Measurements from ENCODE around the gene FAHD1.
"Not testable (repeated sequence)": the region's sequence is repeated elsewhere in the genome, so short reads cannot be mapped to it uniquely, and the experiment has no call there.

Gene FAHD1

DNA sequence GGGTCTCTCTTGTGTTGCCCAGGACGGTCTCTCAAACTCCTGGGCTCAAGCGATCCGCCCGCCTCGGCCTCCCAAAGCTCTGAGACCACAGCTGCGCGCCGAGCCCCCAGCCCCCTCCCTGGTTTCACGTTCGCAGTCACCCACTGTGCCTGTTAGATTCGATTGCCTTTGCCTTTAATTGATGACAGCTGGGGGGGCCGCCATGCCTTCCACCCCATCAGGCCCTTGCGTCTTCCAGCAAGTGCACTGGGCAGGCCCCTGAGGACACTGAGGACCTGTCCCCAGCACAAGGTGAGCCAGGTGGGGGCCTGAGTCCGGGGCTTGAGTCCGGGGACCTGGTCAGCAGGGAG, 36.8 kb upstream of the FAHD1 start:
- DNase-seq: no peak

DNA sequence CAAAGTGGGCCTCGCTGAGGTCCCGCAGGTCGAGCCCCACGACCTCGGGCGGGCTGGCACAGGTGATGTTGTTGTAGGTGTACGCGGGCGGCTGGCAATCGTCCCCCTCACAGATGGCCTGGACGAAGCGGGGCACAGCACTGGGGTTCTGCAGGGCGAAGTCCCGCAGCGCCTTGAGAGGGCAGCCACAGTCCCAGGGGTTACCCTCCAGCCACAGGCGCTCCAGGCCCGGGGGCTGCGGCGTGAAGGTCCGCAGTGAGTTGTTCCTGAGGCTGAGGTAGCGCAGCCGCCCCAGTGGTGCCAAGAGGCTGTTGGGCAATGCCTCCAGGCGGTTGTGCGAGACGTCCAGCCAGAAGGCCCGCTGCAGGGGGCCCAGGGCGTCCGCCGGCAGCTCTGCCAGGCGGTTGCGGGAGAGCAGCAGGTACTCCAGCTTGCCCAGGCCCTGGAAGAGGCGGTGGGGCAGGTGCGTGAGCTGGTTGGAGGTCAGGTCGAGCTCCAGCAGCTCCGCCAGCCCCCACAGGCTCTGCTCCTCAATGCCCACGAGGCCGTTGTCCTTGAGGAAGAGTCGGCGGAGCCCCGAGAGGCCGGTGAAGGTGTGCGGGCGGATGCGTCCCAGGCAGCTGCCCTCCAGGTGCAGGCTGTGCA, 36.3 kb upstream of the FAHD1 start:
- no peak for DNase-seq

DNA sequence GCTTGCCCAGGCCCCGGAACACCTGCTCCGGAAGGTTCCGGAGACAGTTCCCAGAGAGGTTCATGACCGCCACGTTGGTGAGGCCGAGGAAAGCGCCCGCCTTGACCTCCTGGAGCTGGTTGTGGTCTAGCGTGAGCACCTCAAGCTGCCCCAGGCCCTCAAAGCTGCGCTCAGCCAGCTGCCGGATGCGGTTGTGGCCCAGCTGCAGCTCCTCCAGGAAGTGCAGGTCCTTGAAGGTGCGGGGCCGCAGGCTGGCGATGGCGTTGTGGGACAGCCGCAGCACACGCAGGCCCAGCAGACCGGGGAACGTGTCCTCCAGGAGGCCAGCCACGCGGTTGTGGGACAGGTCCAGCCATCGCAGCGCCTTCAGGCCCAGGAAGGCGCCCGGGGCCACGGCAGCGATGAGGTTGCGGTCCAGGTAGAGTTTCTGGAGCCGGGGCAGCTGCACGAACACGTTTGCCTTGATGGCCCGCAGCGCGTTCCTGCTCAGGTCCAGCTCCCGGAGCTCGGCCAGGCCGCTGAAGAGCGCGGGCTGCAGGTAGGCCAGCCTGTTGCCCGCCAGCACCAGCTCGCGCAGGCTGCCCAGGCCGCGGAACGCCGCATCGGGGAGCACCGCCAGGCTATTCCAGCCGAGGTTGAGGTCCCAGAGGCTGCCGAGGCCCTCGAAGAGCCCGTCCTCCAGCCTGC, 35.6 kb upstream of the FAHD1 start:
- DNase-seq: no peak

DNA sequence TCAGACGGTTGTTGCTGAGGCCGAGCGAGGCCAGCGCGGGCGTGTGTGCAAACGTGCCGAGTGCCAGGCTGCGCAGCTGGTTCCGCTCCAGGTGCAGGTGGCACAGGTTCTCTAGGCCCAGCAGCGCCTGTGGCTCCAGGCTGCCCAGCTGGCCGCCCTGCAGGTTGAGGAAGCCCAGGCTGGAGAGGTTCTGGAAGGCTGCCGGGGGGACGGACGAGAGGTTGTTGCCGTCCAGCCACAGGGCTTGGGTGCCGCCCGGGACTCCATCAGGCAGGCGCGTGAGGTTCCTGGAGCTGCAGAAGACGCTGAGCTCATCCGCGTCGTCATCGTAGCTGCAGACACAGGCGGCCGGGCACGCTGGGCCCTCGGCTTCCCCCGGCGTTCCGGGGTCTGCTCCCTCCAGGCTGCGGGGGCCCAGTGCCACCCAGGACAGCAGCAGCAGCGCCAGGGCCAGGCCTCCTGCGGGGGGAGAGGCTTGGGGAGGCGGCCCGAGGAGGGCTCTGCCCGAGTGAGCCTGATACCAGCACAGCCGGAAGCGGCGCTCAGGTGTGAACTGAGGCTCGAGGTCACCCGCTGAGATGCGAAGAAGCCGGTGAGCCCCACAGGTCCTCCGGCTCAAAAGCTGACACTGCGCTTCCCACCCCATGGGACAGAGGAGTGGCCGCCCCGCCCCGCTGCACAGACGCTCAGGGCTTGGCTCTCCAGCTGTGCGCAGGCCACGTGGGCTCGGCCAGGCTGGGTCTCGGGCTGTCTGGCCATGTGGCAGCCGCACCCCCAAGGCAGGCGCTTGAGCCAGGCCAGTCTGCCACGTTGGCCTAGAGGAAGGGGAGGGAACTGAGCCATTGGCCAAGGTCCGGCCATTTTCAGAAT, 34.8 kb upstream of the FAHD1 start:
- DNase-seq: no peak

DNA sequence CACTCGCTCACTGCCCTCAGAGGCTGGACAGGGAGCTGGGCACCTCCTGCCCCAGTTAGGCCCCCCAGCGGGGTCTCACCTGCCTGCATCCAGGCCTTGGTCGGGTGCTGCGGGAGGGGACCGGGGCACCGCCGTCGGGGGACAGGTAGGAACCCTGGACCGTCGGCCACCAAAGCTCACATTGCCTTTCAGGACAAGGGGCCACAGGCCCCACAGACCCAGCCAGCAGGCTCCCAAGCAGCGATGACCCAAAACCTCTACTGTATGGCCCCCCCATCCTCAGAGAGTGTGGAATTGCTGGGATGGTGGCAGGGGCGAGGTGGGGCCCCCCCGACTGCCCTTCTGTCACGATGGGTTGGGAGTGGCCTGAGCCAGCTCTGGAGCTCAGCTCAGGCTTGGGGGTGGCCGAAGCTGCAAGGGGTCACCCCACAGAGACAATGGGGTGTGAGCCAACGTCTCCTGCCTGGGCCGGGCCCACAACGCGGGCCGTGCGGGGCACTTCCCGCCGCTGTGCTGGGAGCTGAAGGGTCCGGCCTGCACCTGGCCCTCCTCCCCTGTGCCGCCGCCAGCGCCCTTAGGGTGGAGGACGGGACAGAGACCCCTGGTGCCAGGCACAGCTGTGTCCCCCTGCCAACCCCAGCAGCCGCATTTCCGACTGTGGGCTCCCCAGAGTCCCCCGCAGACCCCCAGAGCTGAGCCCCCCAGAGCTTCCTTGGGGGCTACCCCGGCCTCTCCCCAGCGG, 34.0 kb upstream of the FAHD1 start:
- no peak for DNase-seq

DNA sequence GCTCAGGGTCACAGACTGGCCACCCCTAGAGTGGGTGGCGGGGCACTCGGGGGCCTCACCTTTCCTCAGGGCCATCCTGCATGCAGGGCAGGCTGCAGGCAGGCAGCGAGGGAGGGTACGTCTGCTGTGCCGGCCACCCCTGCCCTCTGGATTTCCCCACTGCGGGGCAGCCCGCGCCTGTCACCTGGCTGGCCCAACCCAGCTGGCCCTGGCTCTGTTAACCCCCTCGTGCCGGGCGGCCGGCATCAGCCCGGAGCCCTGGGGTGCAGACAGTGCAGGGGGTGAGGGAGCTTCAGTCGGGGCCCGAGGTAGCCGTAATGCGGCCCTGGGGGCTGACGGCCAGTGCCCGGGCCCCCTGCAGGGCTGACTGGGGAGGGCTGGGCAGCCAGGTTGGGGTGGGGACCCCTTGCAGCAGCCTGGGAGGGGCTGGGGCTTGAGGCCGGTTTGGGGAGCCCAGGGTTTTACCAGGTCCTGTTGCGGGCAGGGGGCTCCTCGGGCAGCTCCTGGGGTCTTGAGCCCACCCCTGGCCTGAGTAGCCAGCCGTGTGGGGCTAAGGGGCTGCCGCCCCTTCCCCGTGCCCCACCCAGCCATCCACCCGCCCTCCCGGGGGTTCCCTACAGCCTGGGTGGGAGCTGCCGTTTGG, 33.3 kb upstream of the FAHD1 start, which contains the start of gene IGFALS:
TSS of gene IGFALS (minus strand) at position 128 of the 643 bp plus-strand sequence. CDS start at position 75, 53 bp downstream.
- peak; percentile 8 for DNase-seq

DNA sequence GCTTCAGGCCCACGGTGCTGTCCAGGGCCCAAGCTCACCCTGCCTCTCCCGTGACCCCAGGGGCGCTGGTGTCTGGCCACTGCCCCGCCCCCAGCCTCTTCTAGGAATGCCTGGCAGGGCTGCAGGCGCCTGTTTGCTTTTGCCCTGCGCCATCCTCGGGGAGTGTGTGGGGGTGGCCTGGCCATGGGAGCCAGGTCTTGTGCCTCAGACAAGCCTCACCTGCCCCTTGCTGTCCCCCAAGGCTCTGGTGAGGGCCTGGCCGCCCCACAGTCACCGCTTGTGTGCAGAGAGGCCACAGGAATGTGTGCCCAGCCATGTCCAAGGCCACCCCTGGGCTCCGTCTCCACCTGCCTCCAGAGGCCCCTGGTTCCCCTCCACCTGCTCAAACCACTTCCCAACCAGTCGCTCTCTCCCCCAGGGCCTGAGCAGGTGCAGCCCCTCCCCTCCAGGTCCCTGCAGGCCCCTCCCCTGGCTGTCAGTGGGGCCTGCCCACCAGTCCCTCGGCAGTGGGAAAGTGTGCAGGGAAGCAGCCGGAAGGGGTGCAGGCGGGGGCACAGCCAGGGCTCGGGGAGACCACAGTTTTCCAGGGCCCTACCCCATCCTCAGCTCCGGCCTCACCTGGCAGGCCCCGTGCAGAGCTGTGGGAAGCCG, 32.7 kb upstream of the FAHD1 start:
- peak; percentile 9 for DNase-seq

DNA sequence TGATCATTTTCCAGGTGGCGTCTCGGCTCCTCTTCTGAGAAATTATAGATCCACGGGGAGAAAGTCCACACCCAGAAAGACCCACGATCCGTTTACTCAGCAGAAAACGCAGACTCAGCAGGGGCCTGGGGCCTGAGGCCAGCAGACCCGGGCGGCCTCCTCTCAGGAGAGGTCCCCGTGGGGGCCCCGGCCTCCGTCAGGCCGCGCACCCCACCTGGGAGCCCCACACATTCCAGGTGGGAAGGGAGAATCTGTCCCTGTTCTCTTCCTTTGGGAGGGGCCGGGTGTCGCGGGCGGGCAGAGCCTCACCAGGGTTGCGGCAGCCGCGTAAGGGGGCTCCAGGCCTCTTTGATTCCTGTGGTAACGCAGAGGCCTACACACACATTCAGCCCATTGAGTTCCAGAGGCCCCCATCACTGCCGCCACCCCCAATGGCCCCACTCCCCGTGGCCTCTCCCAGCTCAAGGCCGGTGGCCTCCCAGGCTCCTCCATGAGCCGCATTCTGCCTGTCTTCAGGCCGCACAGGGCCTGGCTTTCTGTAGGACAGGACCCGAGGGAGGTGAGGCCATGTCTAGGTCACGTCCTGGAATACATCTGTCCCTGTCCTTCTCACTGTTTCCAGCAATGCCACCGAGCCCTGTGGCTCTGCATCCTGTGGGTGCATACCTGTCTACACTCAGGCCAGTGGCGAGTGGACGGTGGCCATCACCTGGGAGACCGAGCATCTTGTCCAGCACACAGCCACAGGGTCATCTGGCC, 31.9 kb upstream of the FAHD1 start:
- no peak for DNase-seq

DNA sequence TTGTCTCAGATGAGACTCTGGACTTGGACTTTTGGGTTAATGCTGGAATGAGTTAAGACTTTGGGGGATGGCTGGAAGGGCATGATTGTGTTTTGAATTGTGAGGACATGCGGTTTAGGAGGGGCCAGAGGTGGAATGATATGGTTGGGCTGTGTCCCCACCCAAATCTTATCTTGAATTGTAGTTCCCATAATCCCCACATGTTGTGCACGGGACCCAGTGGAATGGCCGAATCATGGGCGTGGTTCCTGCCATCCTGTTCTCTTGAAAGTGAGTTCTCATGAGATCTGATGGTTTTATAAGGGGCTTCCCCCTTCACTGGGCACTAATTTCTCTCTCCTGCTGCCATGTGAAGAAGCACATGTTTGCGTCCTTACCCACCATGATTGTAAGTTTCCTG, 27.7 kb upstream of the FAHD1 start:
- DNase-seq: not testable (repeated sequence)

DNA sequence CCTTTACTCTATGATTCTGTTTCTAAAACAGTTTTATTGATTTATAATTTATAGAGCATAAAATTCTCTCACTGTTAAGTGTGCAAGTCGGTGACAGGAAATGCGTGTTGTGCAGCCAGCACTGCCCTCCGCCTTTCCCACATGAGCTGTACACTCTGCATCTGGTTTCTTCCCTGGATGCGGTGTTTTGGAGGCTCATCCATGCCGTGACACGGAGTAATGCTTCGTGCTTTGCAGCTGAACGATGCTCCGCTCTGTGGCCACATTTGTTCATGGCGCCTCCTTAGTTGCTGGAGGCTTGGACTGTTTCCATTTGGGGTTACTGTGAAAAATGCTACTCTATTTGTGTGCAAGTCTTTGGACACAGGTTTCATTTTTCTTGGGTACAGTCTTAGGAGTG, 26.3 kb upstream of the FAHD1 start:
- DNase-seq: no peak

DNA sequence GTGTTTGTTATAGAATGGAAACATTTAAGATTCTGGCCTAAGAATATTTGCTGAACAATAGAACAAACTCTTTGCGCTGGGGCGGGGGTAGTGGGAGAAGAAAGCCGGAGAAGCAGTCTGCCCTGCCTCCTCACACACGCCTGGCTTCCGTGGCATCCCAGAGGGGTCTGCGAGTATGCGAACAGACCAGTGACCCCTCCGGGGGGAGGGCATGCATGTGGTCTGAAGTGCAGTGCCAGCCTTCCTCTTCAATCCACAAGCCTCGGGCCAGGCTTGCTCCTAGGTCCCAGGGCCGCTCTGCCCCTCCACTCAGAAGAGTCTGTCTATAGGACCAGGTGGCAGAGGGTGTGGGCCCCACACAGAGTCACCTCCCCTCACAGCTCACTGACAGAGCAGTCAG, 19.4 kb upstream of the FAHD1 start:
- no peak for DNase-seq

DNA sequence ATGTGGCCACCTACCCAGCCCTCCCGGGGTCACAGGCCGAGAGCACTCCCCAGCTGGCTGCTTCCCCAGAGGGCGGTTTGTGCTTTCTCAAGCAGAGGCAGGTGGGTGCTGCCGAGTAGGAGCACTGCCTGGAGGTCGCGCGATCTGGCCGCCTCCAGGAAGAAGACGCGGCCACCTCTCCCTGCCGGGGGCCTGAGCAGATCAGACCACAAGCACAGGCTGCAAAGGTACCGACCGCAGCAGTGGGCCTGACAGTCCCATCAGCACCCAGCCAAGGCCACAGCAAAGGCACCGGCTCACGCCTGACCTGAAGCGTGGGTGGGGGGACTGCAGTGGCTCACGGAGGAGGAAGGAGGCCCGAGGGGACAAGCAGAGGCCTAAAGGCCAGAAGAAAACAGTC, 18.3 kb upstream of the FAHD1 start:
- no peak for DNase-seq

DNA sequence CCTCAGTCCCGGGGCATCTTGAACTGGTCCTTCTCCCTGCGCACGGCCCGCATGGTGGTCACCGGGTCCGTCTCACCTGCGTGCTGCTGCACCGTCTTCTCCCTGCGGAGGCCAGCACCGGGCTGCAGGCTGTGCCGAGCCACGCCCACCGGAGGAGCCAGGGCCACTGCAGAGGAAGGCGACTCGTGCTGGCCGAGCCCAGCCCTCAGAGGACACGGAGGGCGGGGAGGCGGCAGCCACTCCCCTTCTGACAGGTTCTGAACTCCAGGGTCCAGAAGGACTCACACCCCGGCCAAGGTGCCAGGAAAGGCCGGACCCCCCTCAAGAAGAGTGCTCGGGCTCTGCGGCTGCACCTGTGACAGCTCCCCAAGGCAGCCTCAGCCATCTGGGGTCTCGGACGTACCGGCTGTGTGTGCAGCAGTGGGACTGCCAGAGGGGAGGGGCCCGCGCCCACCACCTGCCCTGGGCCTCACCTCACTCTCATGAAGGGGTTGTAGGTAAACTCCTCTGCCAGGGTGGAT, 17.7 kb upstream of the FAHD1 start:
- no peak for DNase-seq

DNA sequence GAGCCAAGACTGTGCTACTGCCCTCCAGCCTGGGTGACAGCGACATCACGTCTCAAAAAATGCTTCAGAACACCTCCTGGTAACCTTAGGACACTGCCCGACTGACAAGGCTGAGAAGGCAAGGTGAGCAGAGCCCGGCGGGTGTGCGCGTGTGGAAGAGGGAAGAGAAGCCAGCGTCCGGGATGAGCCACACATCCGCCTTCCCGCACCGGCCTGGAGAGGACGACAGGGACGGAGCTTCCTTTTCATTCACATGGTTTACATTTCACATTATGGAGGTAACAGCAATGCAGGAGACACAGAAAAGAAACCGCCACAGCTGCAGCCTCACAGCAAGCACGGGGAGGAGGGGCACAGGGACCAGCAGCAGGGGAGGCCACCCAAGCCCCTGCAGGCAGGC, 16.9 kb upstream of the FAHD1 start:
- no peak for DNase-seq

DNA sequence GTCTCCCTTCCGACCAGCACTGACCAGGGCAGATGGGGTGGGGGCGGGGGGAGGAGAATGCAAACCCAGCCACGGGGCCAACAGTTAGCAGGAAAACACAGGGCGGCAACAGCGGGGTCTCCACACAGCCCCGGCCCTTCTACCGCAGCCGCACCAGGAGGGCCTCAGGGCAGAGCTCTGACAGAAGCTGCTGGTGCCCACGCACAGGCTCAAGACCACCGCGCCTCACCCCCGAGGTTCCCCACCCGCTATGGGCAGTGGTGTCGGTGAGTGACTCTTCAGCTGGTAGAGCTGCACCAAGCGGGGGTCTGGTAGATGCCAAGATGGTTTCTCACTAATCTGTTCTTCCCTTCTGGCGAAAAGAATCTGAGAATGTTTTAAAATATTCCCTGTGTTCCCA, 16.5 kb upstream of the FAHD1 start:
- DNase-seq: no peak

DNA sequence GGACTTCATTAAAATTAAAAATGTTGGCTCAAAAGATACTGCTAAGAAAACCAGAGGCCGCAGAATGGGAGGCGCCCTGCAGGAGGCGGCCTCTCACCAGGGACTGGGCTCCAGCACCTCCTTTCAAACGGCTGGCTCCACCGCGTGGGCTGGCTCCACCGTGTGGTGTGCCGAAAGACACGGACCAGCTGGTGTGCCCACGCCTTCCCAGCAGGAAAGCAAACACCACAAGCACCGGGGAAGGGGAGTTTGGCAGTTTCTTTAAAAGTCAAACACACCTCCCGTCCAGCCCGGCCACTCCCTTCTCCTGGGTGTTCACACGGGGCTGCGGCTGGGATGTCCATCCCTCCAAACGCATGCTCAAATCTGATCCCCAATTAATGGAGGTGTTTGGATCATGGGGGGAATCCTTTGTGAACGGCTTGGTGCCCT, 14.3 kb upstream of the FAHD1 start:
- peak; percentile 59 for DNase-seq

DNA sequence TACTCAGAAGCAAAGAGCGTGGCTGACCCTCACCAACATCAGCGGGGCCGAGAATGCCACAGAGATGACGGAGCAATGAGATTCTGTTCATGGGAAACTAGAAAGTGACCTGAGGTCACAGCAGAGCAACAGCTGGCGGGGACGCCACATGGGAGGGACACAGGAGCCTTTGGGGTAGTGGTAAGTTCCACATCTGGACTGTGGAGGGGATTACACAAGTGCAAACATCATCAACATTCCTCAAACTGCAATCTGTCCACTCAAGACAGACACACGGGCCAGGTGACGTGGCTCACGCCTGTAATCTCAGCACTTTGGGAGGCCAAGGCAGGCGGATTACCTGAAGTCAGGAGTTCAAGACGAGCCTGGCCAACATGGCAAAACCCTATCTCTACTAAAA, 11.5 kb upstream of the FAHD1 start:
- no peak for DNase-seq

DNA sequence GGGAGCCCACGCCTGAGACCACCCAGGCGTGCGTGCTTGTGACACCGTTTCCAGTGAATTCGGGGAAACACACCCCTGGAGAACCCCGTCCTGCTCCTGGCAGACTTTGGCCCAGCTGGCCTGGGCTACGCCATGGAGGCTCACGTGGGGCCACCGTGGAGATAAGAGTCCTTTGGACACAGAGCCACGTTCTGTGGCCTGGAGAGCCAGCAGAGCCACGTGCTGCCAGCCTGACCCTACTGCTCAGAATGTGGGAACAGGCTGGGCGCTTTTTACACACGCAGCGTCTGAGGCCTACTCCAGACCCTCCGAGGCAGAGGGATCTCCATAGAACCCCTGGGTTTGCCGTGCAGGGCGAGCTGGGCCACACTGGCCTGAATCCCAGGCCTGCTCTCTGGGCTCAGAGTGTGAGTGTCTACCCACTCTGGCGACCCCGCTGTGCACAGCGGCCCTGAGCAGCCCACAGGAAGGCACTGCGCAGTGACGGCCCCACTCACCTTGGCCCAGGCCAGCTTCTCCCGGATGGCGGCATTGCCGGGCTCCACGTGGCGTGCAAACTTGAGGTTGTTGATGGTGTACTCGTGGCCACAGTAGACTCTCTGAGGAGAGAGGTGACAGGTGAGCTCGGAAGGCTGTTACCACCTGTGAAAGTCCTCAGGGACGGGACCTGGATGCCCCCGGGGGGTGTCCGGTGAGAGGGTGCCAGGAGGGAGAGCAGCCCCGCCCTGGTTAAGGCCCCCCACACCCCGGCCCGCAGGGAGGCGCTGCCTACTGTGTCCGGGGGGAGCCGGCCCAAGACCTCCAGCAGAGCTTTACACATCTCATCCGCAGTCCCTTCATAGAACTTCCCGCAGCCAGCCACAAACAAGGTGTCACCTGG, 10.4 kb upstream of the FAHD1 start:
- DNase-seq: no peak

DNA sequence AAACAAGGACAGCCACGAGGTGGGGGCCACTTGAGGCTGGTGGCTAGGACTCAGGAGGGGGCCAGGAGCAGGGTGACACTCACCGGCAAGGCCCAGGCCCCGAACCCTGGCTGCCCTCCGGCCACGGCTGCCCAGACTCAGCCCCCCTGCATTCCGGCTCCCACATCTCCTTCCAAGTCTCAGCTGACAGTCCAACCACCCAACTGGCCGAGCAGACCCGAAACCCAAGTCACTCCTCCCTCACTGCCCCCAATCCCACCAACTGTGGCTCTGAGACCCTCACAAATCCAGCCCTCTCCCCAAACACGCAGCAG, 9.8 kb upstream of the FAHD1 start:
- no peak for DNase-seq

DNA sequence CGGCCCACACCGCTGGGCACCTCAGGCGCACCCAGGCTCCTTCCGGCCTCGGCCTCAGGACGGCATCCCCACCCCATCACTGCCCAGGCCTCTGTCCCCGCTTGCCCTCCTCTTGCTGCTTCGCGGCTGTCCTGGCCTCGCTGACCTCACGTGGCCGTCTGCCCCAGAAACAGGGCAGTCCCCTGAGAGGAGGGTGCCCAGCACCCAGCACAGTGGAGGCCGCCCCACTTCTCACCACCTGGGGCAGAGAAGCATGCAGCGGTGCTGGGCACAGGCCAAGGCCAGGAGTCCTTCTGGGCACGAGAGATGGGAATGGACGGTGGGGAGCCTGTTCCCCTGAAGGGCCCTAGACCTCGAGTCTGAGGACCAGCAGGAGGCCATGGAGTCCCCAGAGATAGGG, 9.3 kb upstream of the FAHD1 start:
- no peak for DNase-seq
